Measurements from ENCODE around the gene PRR15. TPM values are rescaled to one million over a fixed set of nuclear protein-coding genes. Genes with fewer than 3 reads are reported as not detected.

PRR15 gene
- total and polyA plus RNA-seq, 2 of the 4 experiments (the other 2 are of a cell fraction): not detected

DNA sequence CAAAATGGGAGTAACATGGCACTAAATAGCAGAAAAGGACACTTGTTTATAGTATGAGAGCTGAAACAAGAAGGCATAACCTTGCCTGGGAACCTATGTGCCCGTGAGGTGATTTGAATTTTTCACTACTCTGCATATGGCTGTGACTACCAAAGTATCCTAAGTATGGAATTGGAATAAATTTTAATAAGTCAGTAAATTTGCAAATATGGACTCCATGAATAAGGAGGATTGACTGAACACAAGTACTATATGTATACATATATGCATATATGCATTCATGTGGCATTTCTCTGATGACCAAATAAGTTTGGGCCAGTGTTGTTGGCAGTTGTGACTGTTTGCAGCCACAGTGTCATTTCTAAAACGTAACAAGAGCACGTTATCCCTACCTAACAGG is 34.5 kb downstream of the PRR15 start:
- Histone ChIP-seq H4K20me1 (ENCODE audit: insufficient read depth, low read length) (no peaks in the 10 kb centered on the region), H2BK120ac (ENCODE audit: low read depth, low read length) (no peak overlapping the region), H4K91ac (ENCODE audit: insufficient read depth, low read depth, low read length) (no peak overlapping the region), H3K23ac (ENCODE audit: low read depth, low read length) (no peak overlapping the region), H2AFZ (replicated peaks; ENCODE audit: low read length, poor library complexity) (no peak overlapping the region), H3K18ac (ENCODE audit: low read depth, low read length) (no peak overlapping the region), H3K27ac (ENCODE audit: insufficient read depth, low read length) (no peak overlapping the region), H2AK5ac (ENCODE audit: low read depth, low read length) (no peak overlapping the region), H3K9me3 (ENCODE audit: control insufficient read depth, insufficient read depth, low read length) (no peaks in the 10 kb centered on the region), H4K8ac (ENCODE audit: low read depth in 2 of 2, low read length in 2 of 2) (no peak overlapping the region), H3K9ac (ENCODE audit: low read depth, low read length) (no peak overlapping the region), H3K56ac (ENCODE audit: extremely low read depth, insufficient read depth, low read length) (no peak overlapping the region), H3K36me3 (ENCODE audit: control insufficient read depth, insufficient read depth, low read length) (no peaks in the 10 kb centered on the region), H2BK15ac (ENCODE audit: low read depth, low read length) (no peak overlapping the region), H4K5ac (ENCODE audit: low read depth, low read length) (no peak overlapping the region), H3K4ac (ENCODE audit: low read depth, low read length) (no peak overlapping the region), H3K27me3 (ENCODE audit: control insufficient read depth, insufficient read depth, low read length) (no peaks in the 10 kb centered on the region), H3K4me1 (ENCODE audit: control insufficient read depth, insufficient read depth, low read length) (no peaks in the 10 kb centered on the region), H2AK9ac (replicated peaks; ENCODE audit: low read depth, low read length, poor library complexity) (no peak overlapping the region), H3K4me2 (ENCODE audit: low read depth, low read length) (no peak overlapping the region), H2BK20ac (ENCODE audit: low read depth, low read length) (no peak overlapping the region), H2BK5ac (ENCODE audit: low read depth, low read length, poor library complexity, severe bottlenecking) (no peak overlapping the region), H3K79me1 (ENCODE audit: low read depth in 1 of 2, low read length in 2 of 2) (no peaks in the 10 kb centered on the region), H3K14ac (replicated peaks; ENCODE audit: low read depth, low read length) (no peak overlapping the region), H3K4me3 (ENCODE audit: insufficient read depth, low read depth, low read length) (no peak overlapping the region), H3K9me1 (ENCODE audit: insufficient read depth, low read length) (no peaks in the 10 kb centered on the region)
- intact Hi-C loops (cut with micrococcal nuclease): no loop called here
- POLR2A ChIA-PET (ENCODE audit: unreplicated experiment): no interaction called here
- CTCF ChIA-PET: no interaction called here
- WGBS, 2 experiments (ENCODE audit: extremely low coverage in 2 of 2, insufficient read length in 1 of 2): no CpG with 5 or more reads among the region's 3 CpGs
- DNase-seq (no peak), ATAC-seq (ENCODE audit: low read depth) (no peak)
- TF ChIP-seq CHD1 (IDR thresholded peaks at IDR 0.05; ENCODE audit: low read depth, low read length) (no peak), MAFK (IDR thresholded peaks at IDR 0.05; ENCODE audit: low read depth, low read length) (no peak), NFE2L2 (IDR thresholded peaks at IDR 0.05; ENCODE audit: low read depth, low read length) (no peak), CEBPB (IDR thresholded peaks at IDR 0.05; ENCODE audit: low read depth, low read length) (no peak), MAZ (IDR thresholded peaks at IDR 0.05; ENCODE audit: borderline replicate concordance, low read depth, low read length) (no peak), ELK1 (IDR thresholded peaks at IDR 0.05; ENCODE audit: borderline replicate concordance, low read depth, low read length) (no peak), SMC3 (IDR thresholded peaks at IDR 0.05; ENCODE audit: low read depth, low read length) (no peak), BHLHE40 (IDR thresholded peaks at IDR 0.05; ENCODE audit: low read depth, low read length) (no peak), RFX5 (IDR thresholded peaks at IDR 0.05; ENCODE audit: low read depth, low read length) (no peak), RAD21 (IDR thresholded peaks at IDR 0.05; ENCODE audit: low read length) (no peak)
- TF ChIP-seq, protein P1, sequence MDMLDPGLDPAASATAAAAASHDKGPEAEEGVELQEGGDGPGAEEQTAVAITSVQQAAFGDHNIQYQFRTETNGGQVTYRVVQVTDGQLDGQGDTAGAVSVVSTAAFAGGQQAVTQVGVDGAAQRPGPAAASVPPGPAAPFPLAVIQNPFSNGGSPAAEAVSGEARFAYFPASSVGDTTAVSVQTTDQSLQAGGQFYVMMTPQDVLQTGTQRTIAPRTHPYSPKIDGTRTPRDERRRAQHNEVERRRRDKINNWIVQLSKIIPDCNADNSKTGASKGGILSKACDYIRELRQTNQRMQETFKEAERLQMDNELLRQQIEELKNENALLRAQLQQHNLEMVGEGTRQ (IDR thresholded peaks at IDR 0.05; ENCODE audit: low read depth, low read length): no peak
- TF ChIP-seq, protein P2, sequence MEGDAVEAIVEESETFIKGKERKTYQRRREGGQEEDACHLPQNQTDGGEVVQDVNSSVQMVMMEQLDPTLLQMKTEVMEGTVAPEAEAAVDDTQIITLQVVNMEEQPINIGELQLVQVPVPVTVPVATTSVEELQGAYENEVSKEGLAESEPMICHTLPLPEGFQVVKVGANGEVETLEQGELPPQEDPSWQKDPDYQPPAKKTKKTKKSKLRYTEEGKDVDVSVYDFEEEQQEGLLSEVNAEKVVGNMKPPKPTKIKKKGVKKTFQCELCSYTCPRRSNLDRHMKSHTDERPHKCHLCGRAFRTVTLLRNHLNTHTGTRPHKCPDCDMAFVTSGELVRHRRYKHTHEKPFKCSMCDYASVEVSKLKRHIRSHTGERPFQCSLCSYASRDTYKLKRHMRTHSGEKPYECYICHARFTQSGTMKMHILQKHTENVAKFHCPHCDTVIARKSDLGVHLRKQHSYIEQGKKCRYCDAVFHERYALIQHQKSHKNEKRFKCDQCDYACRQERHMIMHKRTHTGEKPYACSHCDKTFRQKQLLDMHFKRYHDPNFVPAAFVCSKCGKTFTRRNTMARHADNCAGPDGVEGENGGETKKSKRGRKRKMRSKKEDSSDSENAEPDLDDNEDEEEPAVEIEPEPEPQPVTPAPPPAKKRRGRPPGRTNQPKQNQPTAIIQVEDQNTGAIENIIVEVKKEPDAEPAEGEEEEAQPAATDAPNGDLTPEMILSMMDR (conservative IDR thresholded peaks at IDR 0.05; ENCODE audit: low read depth, low read length): no peak
- in situ Hi-C loops (cut with MboI; ENCODE audit: low sequenced_read_pairs): no loop called here
- dilution Hi-C loops (cut with HindIII; ENCODE audit: low sequenced_read_pairs, unreplicated experiment): no loop called here
- no TSS peak for BruUV-seq (replicated peaks)
